NT2/D1 (cell line): ENCODE results near the gene CNOT4.
"Not testable (repeated sequence)": the region's sequence is repeated elsewhere in the genome, so short reads cannot be mapped to it uniquely, and the experiment has no call there.

Source experiments
- SUZ12 ChIP-seq: IDR thresholded peaks from 2 replicates; pipeline ENCODE4 v1.6.1; 2011; ENCODE audit not compliant: insufficient read length, insufficient read depth; ENCODE audit errors: extremely low read depth
- YY1 ChIP-seq: IDR thresholded peaks from 2 replicates; pipeline ENCODE4 v1.6.1; 2011; ENCODE audit not compliant: insufficient read length, insufficient read depth
- ZNF274 ChIP-seq: IDR thresholded peaks from 2 replicates; pipeline ENCODE4 v1.6.1; 2011; ENCODE audit warnings: mild to moderate bottlenecking, low read depth, low read length

DNA sequence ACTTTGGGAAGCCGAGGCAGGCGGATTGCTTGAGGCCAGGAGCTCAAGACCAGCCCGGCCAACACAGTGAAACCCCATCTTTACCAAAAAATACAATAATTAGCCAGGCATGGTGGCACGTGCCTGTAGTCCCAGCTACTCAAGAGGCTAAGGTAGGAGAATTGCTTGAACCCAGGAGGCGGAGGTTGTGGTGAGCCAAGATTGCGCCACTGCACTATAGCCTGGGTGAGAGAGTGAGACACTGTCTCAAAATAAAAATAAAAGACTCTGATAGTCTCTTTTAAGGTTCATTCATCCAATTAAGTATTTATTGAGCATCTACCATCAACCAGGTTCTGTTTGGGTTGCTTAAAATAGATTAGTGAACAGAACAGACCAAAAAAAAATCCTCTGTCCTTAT is 12.7 kb downstream of the CNOT4 start:
- not testable (repeated sequence) for TF ChIP-seq ZNF274, YY1, SUZ12
